GM19395 (cell line): ENCODE results near the gene TUT4.

Experiments
- ATAC-seq: cut with Tn5 transposase; IDR thresholded peaks from one replicate; pipeline ENCODE4 v1.9.1; 2021; ENCODE audit warnings: mild to moderate bottlenecking, moderate library complexity; ENCODE audit not compliant: unreplicated experiment

The TUT4 gene

DNA sequence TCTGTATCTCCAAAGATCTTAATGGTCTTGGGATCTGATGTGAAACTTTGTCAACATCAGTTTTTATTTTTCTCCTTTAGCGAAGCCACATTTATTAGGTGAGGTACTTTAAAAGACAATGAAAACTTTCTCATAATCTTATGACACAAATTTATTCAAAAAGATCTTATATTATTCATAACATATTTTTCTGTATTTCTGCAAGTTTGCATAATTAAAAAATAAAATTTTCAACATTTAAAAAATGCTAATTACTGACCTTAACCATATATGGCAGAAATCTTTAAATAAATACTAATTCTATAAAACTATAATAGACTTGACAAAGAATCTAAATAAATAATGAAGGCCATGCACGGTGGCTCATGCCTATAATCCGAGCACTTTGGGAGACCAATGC is 75.9 kb downstream of the TUT4 start:
- no peak for ATAC-seq

DNA sequence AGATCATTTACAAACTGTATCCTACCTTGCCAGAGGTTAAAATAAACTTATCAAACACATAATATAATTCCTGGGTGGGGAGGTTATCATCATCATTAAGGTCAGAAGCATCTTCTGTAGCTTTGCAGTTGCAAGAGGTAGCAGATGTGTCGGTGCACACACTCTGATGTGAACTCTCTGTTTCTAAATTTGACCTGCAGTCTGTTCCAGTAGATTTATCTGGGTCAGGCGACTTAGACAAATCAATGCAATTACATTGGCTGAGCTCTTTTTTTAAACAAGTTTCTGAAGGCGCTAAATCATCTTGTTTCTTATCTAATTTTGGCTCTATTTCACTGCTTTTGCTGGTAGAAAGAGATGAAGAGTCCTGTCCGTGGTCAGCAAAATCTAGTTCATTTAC is 78.1 kb downstream of the TUT4 start:
- ATAC-seq, result no peak

DNA sequence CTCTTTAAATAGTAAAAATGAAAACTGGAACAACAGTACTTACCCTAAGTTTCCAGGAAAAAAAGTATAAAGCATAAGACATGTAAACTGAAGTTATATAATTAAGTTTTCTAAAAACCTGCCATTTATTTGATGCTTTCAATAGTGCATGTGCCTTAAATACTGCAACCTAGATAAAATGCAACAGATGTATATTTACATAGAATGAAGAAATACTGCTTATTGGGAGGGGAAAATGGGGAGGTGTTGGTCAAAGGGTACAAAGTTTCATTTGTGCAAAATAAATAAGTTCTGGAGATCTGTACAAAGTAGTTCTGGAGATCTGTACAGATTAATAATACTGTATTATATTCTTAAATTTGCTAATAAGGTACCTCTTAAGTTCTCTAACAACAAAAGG is 79.9 kb downstream of the TUT4 start:
- ATAC-seq, result no peak

DNA sequence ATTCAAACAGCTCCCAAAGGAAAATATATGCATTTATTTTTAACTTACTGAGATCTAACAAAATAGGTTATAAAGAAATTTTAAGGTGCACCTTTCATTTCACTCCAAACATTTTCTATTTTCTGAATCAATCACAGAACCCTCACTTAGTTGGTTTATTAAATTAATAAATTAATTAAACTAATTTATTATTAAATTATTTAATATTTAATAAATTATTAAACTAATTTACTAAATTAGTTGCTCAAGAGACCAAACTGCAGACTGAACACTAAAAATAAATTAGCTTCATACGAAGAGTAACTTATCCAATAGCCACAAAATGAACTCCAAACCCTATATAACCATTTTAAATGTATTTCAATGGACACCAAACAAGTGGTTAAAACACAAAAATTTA is 80.5 kb downstream of the TUT4 start:
- no peak for ATAC-seq

DNA sequence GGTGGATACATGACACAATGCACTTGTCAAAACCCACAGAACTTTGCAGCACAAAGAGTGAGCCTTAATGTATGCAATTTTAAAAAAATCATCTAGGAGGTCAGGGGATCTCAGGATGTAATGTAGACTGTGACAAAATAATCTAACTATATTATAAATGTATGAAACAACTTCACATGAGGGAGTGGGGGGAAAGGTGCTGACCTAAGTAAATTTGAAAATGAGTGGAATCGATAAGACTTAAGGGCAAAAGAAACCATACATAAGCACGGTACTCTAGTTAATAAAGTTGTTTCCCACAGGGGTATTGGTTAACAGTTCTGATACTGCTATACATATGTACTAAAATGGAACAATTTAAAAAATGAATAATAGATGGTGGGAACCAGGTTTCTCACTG is 83.8 kb downstream of the TUT4 start:
- ATAC-seq, result no peak

DNA sequence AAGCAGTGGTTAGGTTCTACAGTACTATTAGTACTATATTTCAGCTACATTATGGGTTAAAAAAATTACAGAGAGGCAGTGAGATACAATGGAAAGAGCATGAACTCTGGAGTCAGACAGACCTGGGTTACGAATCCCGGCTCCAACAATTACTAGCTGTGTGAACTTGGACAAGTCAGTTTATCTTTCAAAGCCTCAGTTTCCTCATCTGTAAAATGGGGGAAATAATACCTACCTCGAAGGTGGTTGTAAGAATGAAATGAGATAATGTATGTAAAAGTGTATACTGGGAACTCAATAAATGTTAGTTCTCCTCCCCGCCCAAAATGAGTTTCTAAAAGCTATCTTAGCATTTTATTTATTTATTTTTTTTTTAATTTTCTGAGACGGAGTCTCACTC is 89.0 kb downstream of the TUT4 start:
- ATAC-seq, result no peak

DNA sequence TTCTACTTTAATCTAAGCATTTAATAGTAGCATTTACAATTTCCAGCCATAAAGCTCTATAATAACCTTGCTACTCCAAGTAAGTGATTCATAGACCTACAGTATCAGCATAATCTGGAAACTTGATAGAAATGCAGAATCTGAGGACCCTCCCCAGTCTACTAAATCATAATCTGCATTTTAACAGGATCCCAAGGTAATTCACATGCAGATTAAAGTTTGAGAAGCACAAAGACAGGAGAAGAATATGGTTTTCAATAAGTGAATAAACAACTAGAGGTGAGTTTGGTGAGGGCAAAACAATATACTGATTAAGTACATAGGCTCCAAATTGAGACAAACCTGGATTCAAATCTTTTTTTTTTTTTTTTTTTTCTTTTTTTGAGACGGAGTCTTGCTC is 91.1 kb downstream of the TUT4 start:
- no peak for ATAC-seq

DNA sequence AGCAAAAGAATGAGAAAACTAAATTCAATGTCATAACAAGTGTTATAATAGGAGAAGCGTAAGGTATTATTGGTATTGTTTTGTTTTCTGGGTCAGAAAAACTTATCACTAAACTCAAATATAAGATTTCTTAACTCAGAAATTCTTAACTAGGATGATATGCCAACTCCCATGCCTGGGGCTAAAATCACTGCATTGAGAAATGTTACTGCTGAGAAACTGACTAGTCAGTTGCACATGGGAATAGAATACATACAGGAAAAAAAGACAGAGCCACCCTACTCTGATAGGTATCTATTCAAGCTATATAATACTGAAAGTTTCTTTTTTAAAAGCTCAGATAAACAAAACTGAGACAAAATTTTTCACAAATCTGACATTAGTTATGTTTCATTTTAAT is 92.2 kb downstream of the TUT4 start:
- ATAC-seq, result no peak

DNA sequence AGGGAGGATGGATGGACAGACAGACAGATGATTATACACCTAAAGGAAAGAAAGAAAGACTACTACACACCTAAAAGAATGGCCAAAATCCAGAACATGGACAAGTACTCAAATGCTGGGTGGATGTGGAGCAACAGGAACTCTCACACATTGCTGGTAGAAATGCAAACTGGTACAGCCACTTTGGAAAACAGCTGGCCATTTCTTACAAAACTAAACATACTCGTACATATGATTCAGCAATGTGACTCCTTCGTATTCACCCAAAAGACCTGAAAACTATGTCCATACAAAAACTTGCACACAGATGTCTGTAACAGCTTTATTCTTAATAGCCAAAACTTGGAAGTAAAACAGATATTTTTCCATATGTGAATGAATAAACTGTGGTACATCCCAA is 97.2 kb downstream of the TUT4 start:
- ATAC-seq, result no peak

DNA sequence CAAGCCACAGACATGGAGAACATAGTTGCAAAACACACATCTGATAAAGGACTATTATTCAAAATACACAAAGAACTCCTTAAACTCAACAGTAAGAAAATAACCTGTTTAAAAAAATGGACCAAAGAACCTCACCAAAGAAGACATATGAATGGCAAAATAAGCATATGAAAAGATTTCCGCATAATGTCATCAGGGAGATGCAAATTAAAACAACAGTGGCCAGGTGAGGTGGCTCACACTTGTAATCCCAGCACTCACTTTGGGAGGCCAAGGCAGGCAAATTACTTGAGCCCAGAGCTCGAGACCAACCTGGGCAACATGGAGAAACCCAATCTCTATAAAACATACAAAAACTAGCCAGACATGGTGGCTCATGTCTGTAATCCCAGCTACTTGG is 98.1 kb downstream of the TUT4 start:
- no peak for ATAC-seq

DNA sequence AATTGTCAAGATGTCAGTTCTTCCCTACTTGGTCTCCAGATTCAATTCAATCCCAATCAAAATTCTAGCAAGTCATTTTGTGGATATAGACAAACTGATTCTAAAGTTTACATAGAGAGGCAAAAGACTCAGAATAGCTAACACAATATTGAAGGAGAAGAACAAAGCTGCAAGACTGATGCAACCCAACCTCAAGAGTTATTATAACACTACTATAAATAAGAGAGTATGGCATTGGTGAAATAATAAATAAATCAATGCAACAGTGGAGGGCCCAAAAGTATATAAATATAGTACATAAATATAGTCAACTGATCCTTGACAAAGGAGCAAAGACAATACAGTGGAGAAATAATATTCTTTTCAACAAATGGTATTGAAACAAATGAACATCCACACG is 98.8 kb downstream of the TUT4 start:
- no peak for ATAC-seq

DNA sequence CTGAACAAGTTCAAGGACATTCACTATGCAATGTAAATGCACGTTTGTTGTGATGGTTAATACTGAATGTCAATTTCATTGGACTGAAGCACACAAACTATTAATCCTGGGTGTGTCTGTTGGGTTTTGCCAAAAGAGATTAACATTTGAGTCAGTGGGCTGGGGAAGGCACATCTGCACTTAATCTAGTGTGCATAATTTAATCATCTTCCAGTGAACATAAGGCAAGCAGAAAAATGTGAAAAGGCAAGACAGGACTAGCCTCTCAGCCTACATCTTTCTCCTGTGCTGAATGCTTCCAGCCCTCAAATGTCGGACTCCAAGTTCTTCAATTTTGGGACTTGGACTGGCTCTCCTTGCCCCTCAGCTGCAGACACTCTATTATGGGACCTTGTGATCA is 108.4 kb downstream of the TUT4 start:
- no peak for ATAC-seq

DNA sequence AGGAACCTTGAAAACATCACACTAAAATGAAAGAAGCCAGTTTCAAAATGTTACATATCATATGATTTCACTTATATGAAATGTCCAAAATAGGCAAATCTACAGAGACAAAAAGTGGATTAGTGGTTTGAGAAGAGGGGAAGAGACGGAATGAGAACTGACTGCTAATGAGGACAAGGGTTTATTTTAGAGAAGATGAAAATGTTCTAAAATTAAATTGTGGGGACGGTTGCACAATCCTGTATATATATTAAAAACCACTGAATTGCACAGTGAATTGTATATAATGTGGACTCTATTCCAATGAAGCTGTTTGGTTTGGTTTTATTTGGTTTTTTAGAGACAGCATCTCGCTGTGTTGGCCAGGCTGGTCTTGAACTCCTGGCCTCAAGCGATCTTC is 112.9 kb downstream of the TUT4 start:
- no peak for ATAC-seq

DNA sequence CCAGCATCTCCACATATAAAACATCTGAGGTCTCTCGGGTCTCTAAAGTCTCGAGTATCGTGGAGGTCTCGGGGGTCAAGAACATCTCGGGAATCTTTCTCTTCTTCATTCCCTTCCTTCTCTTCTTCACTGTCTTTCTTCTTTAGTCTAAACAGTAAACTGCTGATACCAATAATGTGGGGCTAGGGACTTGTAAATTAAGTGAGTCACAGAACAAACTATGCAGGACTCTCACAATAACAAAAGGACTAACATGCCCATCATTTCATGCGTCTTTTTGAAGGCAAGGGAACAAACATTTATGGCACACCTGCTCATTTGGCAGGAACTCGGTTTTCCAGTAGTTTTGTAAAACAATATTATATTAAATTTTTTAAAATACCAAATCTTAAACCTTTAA is 116.1 kb downstream of the TUT4 start:
- ATAC-seq, result no peak

DNA sequence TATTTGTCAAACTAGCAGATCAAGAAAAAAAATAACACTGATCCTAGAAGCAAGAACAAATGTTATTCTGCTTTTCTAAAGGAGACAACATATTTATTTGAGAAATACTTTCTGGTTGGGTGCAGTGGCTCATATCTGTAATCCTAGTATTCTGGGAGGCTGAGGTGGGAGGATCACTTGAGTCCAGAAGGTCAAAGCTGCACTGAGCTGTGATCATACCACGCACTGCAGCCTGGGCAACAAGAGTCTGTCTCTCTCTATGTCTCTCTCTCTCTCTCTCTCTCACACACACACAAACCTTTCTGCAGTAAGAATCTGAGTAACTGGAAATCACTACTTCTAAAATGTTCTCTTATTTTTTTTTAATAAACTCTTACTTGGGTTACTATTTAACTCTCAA is 117.2 kb downstream of the TUT4 start:
- no peak for ATAC-seq

DNA sequence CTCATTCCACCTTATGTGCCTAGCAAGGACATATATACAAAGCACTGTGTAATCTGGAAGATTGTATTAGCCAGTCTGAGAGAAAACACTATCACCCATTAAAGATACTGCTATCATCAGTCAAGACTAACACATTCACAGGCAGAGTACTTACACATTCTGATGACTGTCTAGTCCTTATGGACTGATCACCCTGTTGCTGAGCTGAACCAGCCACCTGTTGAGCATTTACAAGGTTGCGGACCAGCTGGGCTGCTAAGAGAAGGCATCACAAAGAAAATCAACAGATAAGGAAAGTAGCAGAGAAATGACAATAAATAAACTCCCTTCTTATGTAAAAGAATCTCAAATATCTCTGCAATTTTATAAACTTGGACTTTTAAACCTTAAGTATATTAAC is 117.7 kb downstream of the TUT4 start:
- ATAC-seq, result no peak

DNA sequence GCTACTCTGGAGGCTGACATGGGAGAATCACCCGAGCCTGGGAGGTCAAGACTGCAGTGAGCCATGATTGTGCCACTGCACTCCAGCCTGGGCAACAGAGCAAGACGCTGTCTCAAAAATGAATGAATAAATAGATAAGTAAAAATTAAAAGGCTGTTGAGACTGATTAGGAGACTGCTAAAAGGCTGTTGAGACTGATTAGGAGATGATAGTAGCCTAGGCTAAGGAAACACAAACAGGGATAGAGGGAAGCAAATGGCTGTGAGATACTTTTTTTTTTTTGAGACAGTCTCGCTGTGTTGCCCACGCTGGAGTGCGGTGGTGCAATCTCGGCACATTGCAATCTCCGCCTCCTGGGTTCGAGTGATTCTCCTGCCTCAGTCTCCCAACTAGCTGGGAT is 120.1 kb downstream of the TUT4 start:
- no peak for ATAC-seq

DNA sequence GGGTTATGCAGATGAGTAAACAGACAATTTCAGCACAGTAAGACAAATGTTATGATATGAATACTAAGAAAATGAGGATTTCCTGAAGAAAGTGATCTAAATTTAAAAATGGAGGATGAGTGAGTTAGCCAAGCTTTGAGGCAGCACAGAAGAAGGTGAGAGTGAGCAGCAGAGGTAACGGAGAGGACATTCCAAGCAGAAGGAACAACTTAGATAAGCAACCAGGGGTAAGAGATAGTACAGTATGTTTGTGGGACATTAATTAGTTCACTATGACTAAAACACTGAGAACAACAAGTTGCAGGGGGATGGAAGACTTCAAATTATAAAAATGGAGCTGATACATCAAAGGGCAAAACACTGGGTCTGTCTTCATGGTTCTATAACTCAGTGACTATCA is 125.7 kb downstream of the TUT4 start:
- ATAC-seq, result no peak

DNA sequence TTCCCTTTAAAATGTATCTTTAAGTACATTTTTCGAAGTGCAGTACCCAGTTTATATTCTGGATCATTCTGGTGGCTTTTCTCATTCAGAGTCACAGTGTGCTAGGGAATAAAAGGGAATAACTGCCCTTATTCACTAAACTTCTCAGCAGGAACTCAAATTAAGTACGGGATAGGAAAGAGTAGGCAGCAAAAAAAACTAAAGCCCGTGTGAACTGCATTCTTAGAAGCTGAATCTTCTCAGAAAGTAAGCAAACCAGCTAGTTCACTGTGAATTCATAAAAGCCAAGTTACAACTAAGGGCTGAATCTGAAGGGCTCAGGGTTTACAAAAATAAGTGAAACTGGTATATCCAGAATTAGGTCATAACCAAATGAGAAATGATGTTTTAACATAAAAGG is 126.5 kb downstream of the TUT4 start:
- ATAC-seq, result no peak

DNA sequence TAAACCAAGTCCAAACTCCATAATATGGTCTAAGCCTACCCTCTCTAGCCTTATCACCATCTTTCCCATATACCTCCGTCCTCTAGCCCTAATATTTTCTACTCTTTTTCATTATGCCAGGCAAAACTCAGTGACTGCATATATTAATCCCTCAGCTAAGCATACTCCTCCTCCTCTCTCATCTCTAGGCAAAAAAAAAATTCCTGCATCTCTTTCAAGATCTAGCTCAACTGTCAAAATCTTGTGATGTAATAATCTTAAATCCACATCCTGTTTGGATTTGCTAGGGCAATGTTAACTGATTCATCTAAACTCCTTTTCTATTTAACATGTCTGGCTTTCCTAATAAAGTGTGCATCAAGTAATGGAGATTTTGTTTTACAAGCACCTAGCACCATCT is 128.1 kb downstream of the TUT4 start:
- no peak for ATAC-seq

DNA sequence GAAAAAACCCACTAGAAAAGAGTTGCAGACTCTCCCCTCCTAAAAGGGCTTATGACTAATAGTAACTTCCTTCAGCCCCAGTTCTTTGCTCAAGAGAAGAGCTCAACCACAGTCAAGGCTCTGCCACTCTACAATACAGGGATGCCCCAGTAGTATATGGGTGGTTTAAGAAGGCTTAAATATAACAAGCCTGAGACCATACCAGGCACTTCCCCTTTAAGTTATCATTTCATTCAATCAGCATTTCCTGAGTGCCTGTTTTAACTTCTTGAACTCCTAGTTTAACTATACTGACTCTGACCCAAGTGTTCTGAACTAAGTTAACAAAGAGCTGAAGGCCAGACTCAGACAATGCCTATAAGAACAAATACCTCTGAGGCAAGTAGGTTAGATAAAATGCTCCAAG is 128.7 kb downstream of the TUT4 start:
- no peak for ATAC-seq

DNA sequence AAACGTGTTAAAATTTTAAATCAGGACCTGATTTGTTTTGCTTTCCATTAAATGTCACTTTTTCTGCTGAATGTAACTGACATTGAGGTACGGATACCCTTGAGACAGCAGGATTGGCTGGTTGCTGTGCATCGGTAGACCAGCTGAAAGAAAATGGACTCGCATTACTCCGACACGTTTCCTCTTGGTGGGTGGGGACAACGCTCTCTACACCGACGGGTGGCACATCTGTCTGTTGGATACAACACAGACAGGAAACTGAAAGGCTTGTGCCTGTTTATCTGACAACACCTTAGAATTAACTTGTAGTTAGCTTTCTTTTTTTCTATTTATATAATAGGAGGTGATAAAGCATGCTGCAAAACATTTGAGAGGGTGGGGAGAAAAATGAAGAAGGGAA is 129.1 kb downstream of the TUT4 start:
- no peak for ATAC-seq

DNA sequence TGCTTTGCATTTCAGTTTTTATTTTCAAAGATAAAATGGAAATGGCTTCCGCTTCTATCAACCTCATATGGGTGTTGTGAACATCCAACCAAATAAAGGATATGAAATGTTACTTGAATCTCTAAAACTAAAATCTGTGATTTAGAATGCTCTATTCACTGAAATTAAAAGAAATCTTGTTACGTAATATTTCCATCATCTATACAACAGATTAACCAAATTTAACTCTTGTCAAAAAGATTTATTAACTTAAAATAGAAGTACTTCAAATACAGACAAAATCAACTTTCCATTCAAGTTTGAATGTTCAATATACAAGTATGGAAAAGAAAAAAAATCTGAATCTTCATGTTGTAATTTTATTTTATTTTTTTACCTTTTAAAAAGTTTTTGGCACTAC is 129.8 kb downstream of the TUT4 start:
- ATAC-seq, result no peak

DNA sequence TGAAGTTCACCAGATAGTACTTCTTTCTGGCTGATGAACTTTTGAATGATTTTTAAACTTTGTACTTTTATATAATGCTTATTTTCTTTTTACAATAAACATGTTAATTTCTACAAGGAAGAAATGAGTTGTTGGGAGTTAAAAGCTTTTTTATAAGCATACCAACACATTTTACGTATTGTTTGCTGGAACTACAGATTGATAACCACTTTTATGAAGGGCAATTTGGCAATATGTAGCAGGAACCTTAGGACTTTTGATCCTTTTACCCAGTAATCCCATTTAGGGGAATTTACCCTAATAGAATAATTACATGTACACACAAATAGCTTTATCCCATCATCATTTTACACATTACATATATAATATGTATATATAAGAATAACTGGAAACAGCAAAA is 132.2 kb downstream of the TUT4 start:
- ATAC-seq, result no peak
